HCT116 (cell line): ENCODE data around the gene RASL11A. TPM values are rescaled to one million over a fixed set of nuclear protein-coding genes. Genes with fewer than 3 reads are reported as not detected.

Experiments
- ATAC-seq: fragments of 200-7000 bp; cut with Tn5 transposase; 2 replicates; pipeline ENCODE4 v1.9.1; 2020; ENCODE audit warnings: mild to moderate bottlenecking, moderate library complexity
- BruUV-seq: library from RNA; stranded (reverse); fragments of 400-500 nt; replicated peaks from 2 replicates; lab custom pipeline; 2021; lab: Mats Ljungman, UMichigan
- CTCF ChIA-PET: fragments of 300-600 bp; sonication (Branson Sonifier 250); formaldehyde crosslinking; loops from one replicate; lab custom pipeline; 2021; ENCODE audit warnings: antibody characterized with exemption; lab: Charles Lee
- POLR2A ChIA-PET: fragments of 300-600, 350-600 bp; sonication (Branson Sonifier 250); formaldehyde crosslinking; loops from one replicate; lab custom pipeline; 2021; ENCODE audit warnings: antibody characterized with exemption; lab: Charles Lee
- RAD21 ChIA-PET, 2 experiments: fragments of 300-600 bp; sonication (Branson Sonifier 250); formaldehyde crosslinking; loops; one replicate each; lab custom pipeline; 2023; ENCODE audit warnings: low total read pairs in 2 of 2; ENCODE audit not compliant: uncharacterized antibody in 2 of 2, unreplicated experiment in 2 of 2, low non-redundant PET in 1 of 2; lab: Charles Lee
- DNase-seq: peaks from one replicate; pipeline ENCODE4 v3.0.0-alpha.2; 2010; ENCODE audit warnings: low read depth, low spot score
- H2AFZ ChIP-seq: fragments of 200-600 bp; shearing (Covaris generic), sonication (generic); 2 replicates; pipeline ENCODE4 v1.6.1; 2017; ENCODE audit warnings: low read depth, mixed run types, mixed read lengths, antibody characterized with exemption, low read length; ENCODE audit not compliant: poor library complexity, severe bottlenecking
- H3K27ac ChIP-seq: 2 replicates; pipeline ENCODE4 v1.5.1; 2012; ENCODE audit warnings: low read depth, low read length
- H3K27me3 ChIP-seq: fragments of 200-600 bp; sonication (generic); 2 replicates; pipeline ENCODE4 v1.6.1; 2016; ENCODE audit warnings: mixed run types, low read length, mixed read lengths; ENCODE audit not compliant: insufficient read depth
- H3K36me3 ChIP-seq, 2 experiments: fragments of 200-500 bp in 1 of 2; fragments of 200-600 bp in 1 of 2; sonication (Bioruptor generic) in 1 of 2; sonication (generic) in 1 of 2; 2 replicates each; pipeline versions ENCODE4 v1.5.1 to v1.6.1; 2014 to 2016; ENCODE audit warnings: low read length in 2 of 2, inconsistent platforms in 1 of 2, mixed read lengths in 1 of 2, mixed run types in 1 of 2; ENCODE audit not compliant: insufficient read depth in 2 of 2, control insufficient read depth in 1 of 2
- H3K4me1 ChIP-seq, 2 experiments: fragments of 200-600 bp in 1 of 2; sonication (generic) in 1 of 2; 2 replicates each; pipeline versions ENCODE4 v1.5.1 to v1.6.1; 2012 to 2017; ENCODE audit warnings: low read length in 2 of 2, inconsistent platforms in 1 of 2, mild to moderate bottlenecking in 1 of 2, mixed read lengths in 1 of 2, mixed run types in 1 of 2, moderate library complexity in 1 of 2; ENCODE audit not compliant: insufficient read depth in 2 of 2, control insufficient read depth in 1 of 2
- H3K4me2 ChIP-seq: fragments of 200-600 bp; sonication (generic); 2 replicates; pipeline ENCODE4 v1.6.1; 2017; ENCODE audit warnings: mixed run types, low read length, mixed read lengths
- H3K4me3 ChIP-seq, 2 experiments: fragments of 200-600 bp in 1 of 2; sonication (generic) in 1 of 2; replicated peaks in 1 of 2; 2 replicates each; pipeline ENCODE4 v1.5.1; 2011 to 2016; ENCODE audit warnings: low read length in 2 of 2, control low read depth in 1 of 2, low read depth in 1 of 2, mild to moderate bottlenecking in 1 of 2, mixed read lengths in 1 of 2, mixed run types in 1 of 2
- H3K79me2 ChIP-seq: fragments of 200-600 bp; sonication (generic); 2 replicates; pipeline ENCODE4 v1.6.1; 2017; ENCODE audit warnings: mild to moderate bottlenecking, mixed run types, low read length, moderate library complexity, mixed read lengths; ENCODE audit not compliant: insufficient read depth
- H3K9ac ChIP-seq: fragments of 200-600 bp; sonication (generic); 2 replicates; pipeline ENCODE4 v1.6.1; 2016; ENCODE audit warnings: low read length, mixed read lengths
- H3K9me2 ChIP-seq: fragments of 200-600 bp; sonication (generic), shearing (Covaris generic); 2 replicates; pipeline ENCODE4 v1.6.1; 2017; ENCODE audit warnings: mixed run types, mild to moderate bottlenecking, moderate library complexity; ENCODE audit not compliant: insufficient read depth
- H3K9me3 ChIP-seq, 2 experiments: fragments of 200-500 bp in 1 of 2; fragments of 200-600 bp in 1 of 2; sonication (Bioruptor generic) in 1 of 2; sonication (generic) in 1 of 2; 2 replicates each; pipeline ENCODE4 v1.6.1; 2014 to 2017; ENCODE audit warnings: low read length in 2 of 2, mixed read lengths in 2 of 2, inconsistent platforms in 1 of 2, low read depth in 1 of 2, mild to moderate bottlenecking in 1 of 2, mixed run types in 1 of 2, moderate library complexity in 1 of 2; ENCODE audit not compliant: control insufficient read depth in 1 of 2, insufficient read depth in 1 of 2
- H4K20me1 ChIP-seq: fragments of 200-600 bp; sonication (generic), shearing (Covaris generic); 2 replicates; pipeline ENCODE4 v1.6.1; 2017; ENCODE audit warnings: mixed run types, mild to moderate bottlenecking, moderate library complexity; ENCODE audit not compliant: insufficient read depth
- CBX3 ChIP-seq: IDR thresholded peaks from 2 replicates; pipeline ENCODE4 v1.6.1; 2012; ENCODE audit warnings: low read depth
- EGR1 ChIP-seq: IDR thresholded peaks from 2 replicates; pipeline ENCODE4 v1.6.1; 2012; ENCODE audit warnings: low read depth
- EZH2phosphoT487 ChIP-seq: fragments of 200-600 bp; IDR thresholded peaks from 2 replicates; pipeline ENCODE4 v1.6.1; 2018; ENCODE audit warnings: antibody characterized with exemption, borderline replicate concordance
- POLR2A ChIP-seq: IDR thresholded peaks from 2 replicates; pipeline ENCODE4 v1.7.0; 2011; ENCODE audit warnings: borderline replicate concordance; ENCODE audit not compliant: insufficient read depth, insufficient read length; ENCODE audit errors: extremely low read depth
- POLR2AphosphoS5 ChIP-seq: IDR thresholded peaks from 2 replicates; pipeline ENCODE4 v1.6.1; 2011; ENCODE audit warnings: mild to moderate bottlenecking, low read depth, low read length, moderate library complexity
- RAD21 ChIP-seq: IDR thresholded peaks from 2 replicates; pipeline ENCODE4 v1.6.1; 2012; ENCODE audit warnings: low read depth, mild to moderate bottlenecking
- SIN3A ChIP-seq: IDR thresholded peaks from 2 replicates; pipeline ENCODE4 v1.6.1; 2012; ENCODE audit warnings: low read depth
- SP1 ChIP-seq: IDR thresholded peaks from 2 replicates; pipeline ENCODE4 v1.6.1; 2012; ENCODE audit warnings: low read depth
- SRF ChIP-seq: IDR thresholded peaks from 2 replicates; pipeline ENCODE4 v1.6.1; 2012; ENCODE audit warnings: low read depth
- TCF7L2 ChIP-seq: IDR thresholded peaks from 2 replicates; pipeline ENCODE4 v1.7.0; 2011; ENCODE audit warnings: borderline replicate concordance, inconsistent platforms; ENCODE audit not compliant: insufficient read depth, insufficient read length; ENCODE audit errors: extremely low read depth
- ZFX ChIP-seq: fragments of 450-650 bp; IDR thresholded peaks from 2 replicates; pipeline ENCODE4 v1.6.1; 2017
- ZNF274 ChIP-seq: fragments of 200-500 bp; sonication (Bioruptor generic); IDR thresholded peaks from 2 replicates; pipeline ENCODE4 v1.6.1; 2014; ENCODE audit warnings: mild to moderate bottlenecking, low read depth, low read length, inconsistent platforms
- intact Hi-C: fragments of 100-400 bp; cut with micrococcal nuclease; formaldehyde crosslinking; loops from 2 replicates; pipeline ENCODE4 v1.10.0; 2022
- total RNA-seq: library from RNA; stranded (reverse); gene quantifications from one replicate; pipeline ENCODE4 v1.2.1, GENCODE V29; 2021; ENCODE audit not compliant: unreplicated experiment
- TF ChIP-seq, protein P1 (sequence below), 3 experiments: fragments of 200-600 bp in 1 of 3; sonication (generic) in 1 of 3; IDR thresholded peaks in 2 of 3; conservative IDR thresholded peaks in 1 of 3; 2 replicates each; pipeline ENCODE4 v1.5.1; 2012 to 2017; ENCODE audit warnings: low read depth in 2 of 3, low read length in 2 of 3, antibody characterized with exemption in 1 of 3, borderline replicate concordance in 1 of 3, control low read depth in 1 of 3, mild to moderate bottlenecking in 1 of 3, mixed read lengths in 1 of 3, mixed run types in 1 of 3, moderate library complexity in 1 of 3; ENCODE audit not compliant: insufficient read depth in 1 of 3
- TF ChIP-seq, protein P2 (sequence below): IDR thresholded peaks from 2 replicates; pipeline ENCODE4 v1.6.1; 2012
- TF ChIP-seq, protein P3 (sequence below): IDR thresholded peaks from 2 replicates; pipeline ENCODE4 v1.6.1; 2012; ENCODE audit warnings: low read depth

The RASL11A gene
- total RNA-seq, 1 experiment from 2014 or later, result 5.0 TPM

DNA sequence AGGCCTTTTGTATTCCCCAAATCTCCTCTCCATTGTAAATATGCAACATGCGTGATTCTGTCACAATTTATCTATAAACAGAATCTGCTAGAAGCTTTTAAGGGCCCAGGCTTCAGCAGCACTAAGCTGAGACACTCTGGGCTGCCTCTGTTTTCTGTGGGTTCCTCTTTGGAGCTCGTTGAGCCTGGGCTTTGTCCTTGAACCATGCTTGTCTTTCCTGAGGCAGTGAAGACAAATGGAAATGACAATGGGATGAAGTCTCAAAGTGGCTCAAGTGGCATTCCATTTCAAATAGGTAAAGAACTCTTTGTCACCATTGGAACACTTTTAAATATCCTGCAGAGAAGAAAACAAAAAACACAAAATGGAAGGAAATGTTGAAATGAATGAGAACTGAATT is 40.3 kb downstream of the RASL11A start (continued):
- TF ChIP-seq, protein P1, sequence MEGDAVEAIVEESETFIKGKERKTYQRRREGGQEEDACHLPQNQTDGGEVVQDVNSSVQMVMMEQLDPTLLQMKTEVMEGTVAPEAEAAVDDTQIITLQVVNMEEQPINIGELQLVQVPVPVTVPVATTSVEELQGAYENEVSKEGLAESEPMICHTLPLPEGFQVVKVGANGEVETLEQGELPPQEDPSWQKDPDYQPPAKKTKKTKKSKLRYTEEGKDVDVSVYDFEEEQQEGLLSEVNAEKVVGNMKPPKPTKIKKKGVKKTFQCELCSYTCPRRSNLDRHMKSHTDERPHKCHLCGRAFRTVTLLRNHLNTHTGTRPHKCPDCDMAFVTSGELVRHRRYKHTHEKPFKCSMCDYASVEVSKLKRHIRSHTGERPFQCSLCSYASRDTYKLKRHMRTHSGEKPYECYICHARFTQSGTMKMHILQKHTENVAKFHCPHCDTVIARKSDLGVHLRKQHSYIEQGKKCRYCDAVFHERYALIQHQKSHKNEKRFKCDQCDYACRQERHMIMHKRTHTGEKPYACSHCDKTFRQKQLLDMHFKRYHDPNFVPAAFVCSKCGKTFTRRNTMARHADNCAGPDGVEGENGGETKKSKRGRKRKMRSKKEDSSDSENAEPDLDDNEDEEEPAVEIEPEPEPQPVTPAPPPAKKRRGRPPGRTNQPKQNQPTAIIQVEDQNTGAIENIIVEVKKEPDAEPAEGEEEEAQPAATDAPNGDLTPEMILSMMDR (IDR thresholded peaks at IDR 0.05 in 2 of 3, conservative IDR thresholded peaks at IDR 0.05 in 1 of 3; ENCODE audit: borderline replicate concordance in 1 of 3, insufficient read depth in 1 of 3, low read depth in 2 of 3, low read length in 2 of 3), result no peak
- TF ChIP-seq SRF, result no peak
- no peak for TF ChIP-seq POLR2AphosphoS5
- TF ChIP-seq POLR2A, result no peak
- no peak for TF ChIP-seq EZH2phosphoT487
- TF ChIP-seq, protein P2, sequence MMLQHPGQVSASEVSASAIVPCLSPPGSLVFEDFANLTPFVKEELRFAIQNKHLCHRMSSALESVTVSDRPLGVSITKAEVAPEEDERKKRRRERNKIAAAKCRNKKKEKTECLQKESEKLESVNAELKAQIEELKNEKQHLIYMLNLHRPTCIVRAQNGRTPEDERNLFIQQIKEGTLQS, result no peak

DNA sequence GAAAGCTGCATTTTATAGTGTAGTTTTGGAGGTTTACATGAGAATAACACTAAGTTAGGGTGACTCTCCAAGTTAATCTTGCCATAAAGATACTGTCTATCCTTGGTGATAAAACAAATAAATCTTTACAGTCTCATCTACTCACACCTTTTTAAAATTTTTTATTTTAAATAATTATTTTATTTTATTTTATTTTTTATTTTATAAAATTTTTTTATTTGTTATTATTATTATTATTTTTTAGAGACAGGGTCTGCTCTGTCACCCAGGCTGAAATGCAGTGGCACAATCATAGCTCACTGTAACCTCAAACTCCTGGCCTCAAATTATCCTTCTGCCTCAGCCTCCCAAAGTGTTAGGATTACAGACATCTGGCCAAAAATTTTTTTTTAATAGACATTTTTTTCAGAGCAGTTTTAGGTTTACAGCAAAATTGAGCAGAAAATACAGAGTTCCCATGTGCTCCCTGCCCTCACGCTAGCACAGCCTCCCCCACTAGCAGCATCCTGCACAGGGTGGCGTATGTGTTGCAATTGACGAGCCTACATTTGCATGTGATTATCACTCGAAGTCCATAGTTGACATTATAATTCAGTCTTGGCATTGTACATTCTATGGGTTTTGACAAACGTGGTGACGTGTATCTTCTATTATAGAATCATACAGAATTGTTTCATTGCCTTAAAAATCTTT is 41.0 kb downstream of the RASL11A start:
- no peak overlapping the region for H3K4me3 ChIP-seq
- intact Hi-C loops, result no loop called here
- peak overlapping the region; percentile 63 for H2AFZ ChIP-seq
- H3K4me1 ChIP-seq, result peaks cover 20 to 31% of the 10 kb centered on the region in 2 experiments
- no peak for DNase-seq
- H3K4me2 ChIP-seq, result no peak overlapping the region
- no peaks in the 10 kb centered on the region for H3K36me3 ChIP-seq
- no peaks in the 10 kb centered on the region for H4K20me1 ChIP-seq
- H3K27ac ChIP-seq, result no peak overlapping the region
- ATAC-seq, result no peak
- no TSS peak for BruUV-seq
- RAD21 ChIA-PET, result no interaction called here
- H3K27me3 ChIP-seq, result no peaks in the 10 kb centered on the region
- H3K79me2 ChIP-seq, result no peaks in the 10 kb centered on the region
- CTCF ChIA-PET, result interaction anchor here (2.5 kb wide), 1 partner anchor 28 kb away, joined by 14 read pairs; no protein-coding TSS in a partner anchor
- POLR2A ChIA-PET, result interaction anchor here (0.6 to 0.7 kb wide), 2 partner anchors 34 to 1093 kb away, joined by 3 to 4 read pairs; no protein-coding TSS in a partner anchor
- H3K9me3 ChIP-seq, result no peaks in the 10 kb centered on the region
- no peak overlapping the region for H3K9ac ChIP-seq
- no peaks in the 10 kb centered on the region for H3K9me2 ChIP-seq
- TF ChIP-seq, protein P1 (IDR thresholded peaks at IDR 0.05 in 2 of 3, conservative IDR thresholded peaks at IDR 0.05 in 1 of 3; ENCODE audit: borderline replicate concordance in 1 of 3, insufficient read depth in 1 of 3, low read depth in 2 of 3, low read length in 2 of 3), result no peak
- TF ChIP-seq ZFX (no peak), ZNF274 (no peak), SIN3A (no peak), RAD21 (no peak), EZH2phosphoT487 (no peak), SP1 (no peak), POLR2A (no peak), EGR1 (no peak), TCF7L2 (no peak), CBX3 (no peak), SRF (no peak)
- TF ChIP-seq, protein P3, sequence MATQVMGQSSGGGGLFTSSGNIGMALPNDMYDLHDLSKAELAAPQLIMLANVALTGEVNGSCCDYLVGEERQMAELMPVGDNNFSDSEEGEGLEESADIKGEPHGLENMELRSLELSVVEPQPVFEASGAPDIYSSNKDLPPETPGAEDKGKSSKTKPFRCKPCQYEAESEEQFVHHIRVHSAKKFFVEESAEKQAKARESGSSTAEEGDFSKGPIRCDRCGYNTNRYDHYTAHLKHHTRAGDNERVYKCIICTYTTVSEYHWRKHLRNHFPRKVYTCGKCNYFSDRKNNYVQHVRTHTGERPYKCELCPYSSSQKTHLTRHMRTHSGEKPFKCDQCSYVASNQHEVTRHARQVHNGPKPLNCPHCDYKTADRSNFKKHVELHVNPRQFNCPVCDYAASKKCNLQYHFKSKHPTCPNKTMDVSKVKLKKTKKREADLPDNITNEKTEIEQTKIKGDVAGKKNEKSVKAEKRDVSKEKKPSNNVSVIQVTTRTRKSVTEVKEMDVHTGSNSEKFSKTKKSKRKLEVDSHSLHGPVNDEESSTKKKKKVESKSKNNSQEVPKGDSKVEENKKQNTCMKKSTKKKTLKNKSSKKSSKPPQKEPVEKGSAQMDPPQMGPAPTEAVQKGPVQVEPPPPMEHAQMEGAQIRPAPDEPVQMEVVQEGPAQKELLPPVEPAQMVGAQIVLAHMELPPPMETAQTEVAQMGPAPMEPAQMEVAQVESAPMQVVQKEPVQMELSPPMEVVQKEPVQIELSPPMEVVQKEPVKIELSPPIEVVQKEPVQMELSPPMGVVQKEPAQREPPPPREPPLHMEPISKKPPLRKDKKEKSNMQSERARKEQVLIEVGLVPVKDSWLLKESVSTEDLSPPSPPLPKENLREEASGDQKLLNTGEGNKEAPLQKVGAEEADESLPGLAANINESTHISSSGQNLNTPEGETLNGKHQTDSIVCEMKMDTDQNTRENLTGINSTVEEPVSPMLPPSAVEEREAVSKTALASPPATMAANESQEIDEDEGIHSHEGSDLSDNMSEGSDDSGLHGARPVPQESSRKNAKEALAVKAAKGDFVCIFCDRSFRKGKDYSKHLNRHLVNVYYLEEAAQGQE, result no peak
- TF ChIP-seq, protein P2, result no peak
